K562 (cell line): ENCODE data around the gene GNA15. TPM values are rescaled to one million over a fixed set of nuclear protein-coding genes. Genes with fewer than 3 reads are reported as not detected.

Source experiments
- ATAC-seq: fragments of 200-7000 bp; cut with Tn5 transposase; 3 replicates; pipeline ENCODE4 v1.9.1; 2020; ENCODE audit warnings: moderate library complexity
- BruUV-seq: library from RNA; stranded (reverse); fragments of 400-500 nt; replicated peaks from 2 replicates; lab custom pipeline; 2021; lab: Mats Ljungman, UMichigan
- CTCF ChIA-PET: fragments of 300-600 bp; formaldehyde crosslinking; extraction: SDS; loops from one replicate; lab custom pipeline; 2021; ENCODE audit warnings: low intra/inter-chr PET ratio; lab: Yijun Ruan, JAX
- POLR2A ChIA-PET: fragments of 300-600, 350-650 bp; sonication (Branson Sonifier 250); formaldehyde crosslinking; extraction: SDS; loops from one replicate; lab custom pipeline; 2021; ENCODE audit warnings: antibody characterized with exemption, inconsistent platforms; lab: Yijun Ruan, JAX
- DNase-seq, 4 experiments: peaks; one replicate each; pipeline versions ENCODE4 v3.0.0 to v3.0.0-alpha.2; 2011 to 2018; ENCODE audit warnings: low spot score in 3 of 4, mixed read lengths in 3 of 4; ENCODE audit errors: extremely low read depth in 1 of 4
- FAIRE-seq: peaks from 2 replicates; lab custom pipeline; 2011; peaks lifted over from hg19 to GRCh38; lab: Jason Lieb, UNC
- H2AFZ ChIP-seq: 2 replicates; pipeline ENCODE4 v1.6.0; 2011; ENCODE audit warnings: low read depth, low read length, control low read depth, inconsistent platforms
- H3K27ac ChIP-seq: fragments of 200-600 bp; 3 replicates; pipeline ENCODE4 v1.8.0; 2011; ENCODE audit warnings: low read depth, mild to moderate bottlenecking, control low read depth, inconsistent platforms, low read length, moderate library complexity, mixed read lengths; ENCODE audit errors: extremely low read depth
- H3K27me3 ChIP-seq, 2 experiments: fragments of 300-600 bp in 1 of 2; 2 replicates in 1 of 2; 3 replicates in 1 of 2; pipeline versions ENCODE4 v1.6.0 to v1.8.0; 2011; ENCODE audit warnings: inconsistent platforms in 2 of 2, low read length in 2 of 2, mild to moderate bottlenecking in 1 of 2, mixed read lengths in 1 of 2, moderate library complexity in 1 of 2; ENCODE audit not compliant: control insufficient read depth in 2 of 2, insufficient read depth in 2 of 2
- H3K36me3 ChIP-seq: fragments of 300-600 bp; 3 replicates; pipeline ENCODE4 v1.8.0; 2011; ENCODE audit warnings: mild to moderate bottlenecking, low read length, inconsistent platforms; ENCODE audit not compliant: control insufficient read depth, insufficient read depth
- H3K4me1 ChIP-seq, 2 experiments: fragments of 200-600 bp in 1 of 2; replicated peaks in 1 of 2; 2 replicates in 1 of 2; 3 replicates in 1 of 2; pipeline versions ENCODE4 v1.5.1 to v1.8.0; 2011; ENCODE audit warnings: inconsistent platforms in 2 of 2, low read length in 2 of 2, mild to moderate bottlenecking in 1 of 2, mixed read lengths in 1 of 2, moderate library complexity in 1 of 2; ENCODE audit not compliant: control insufficient read depth in 2 of 2, insufficient read depth in 2 of 2
- H3K4me2 ChIP-seq: 2 replicates; pipeline ENCODE4 v1.6.1; 2011; ENCODE audit warnings: low read length, control low read depth, inconsistent platforms, mixed read lengths; ENCODE audit not compliant: insufficient read depth
- H3K4me3 ChIP-seq: fragments of 200-600 bp; sonication (generic), shearing (Covaris generic); 2 replicates; pipeline ENCODE4 v1.5.1; 2016; ENCODE audit warnings: control low read depth, inconsistent platforms
- H3K79me2 ChIP-seq: fragments of 200-600 bp; 3 replicates; pipeline ENCODE4 v1.8.0; 2011; ENCODE audit warnings: low read length, inconsistent platforms; ENCODE audit not compliant: control insufficient read depth, insufficient read depth
- H3K9ac ChIP-seq, 2 experiments: 2 replicates each; pipeline versions ENCODE4 v1.6.0 to v1.6.1; 2011; ENCODE audit warnings: low read depth in 2 of 2, low read length in 2 of 2, control low read depth in 1 of 2, inconsistent platforms in 1 of 2, mild to moderate bottlenecking in 1 of 2, mixed read lengths in 1 of 2; ENCODE audit not compliant: insufficient read depth in 1 of 2
- H3K9me1 ChIP-seq: one replicate; pipeline ENCODE4 v1.6.0; 2011; ENCODE audit warnings: inconsistent platforms, mild to moderate bottlenecking, low read length, moderate library complexity; ENCODE audit not compliant: control insufficient read depth, insufficient read depth
- H3K9me3 ChIP-seq: replicated peaks from 2 replicates; pipeline ENCODE4 v1.5.1; 2011; ENCODE audit warnings: low read depth, low read length, inconsistent platforms; ENCODE audit not compliant: control insufficient read depth, insufficient read depth
- H4K20me1 ChIP-seq: replicated peaks from 2 replicates; pipeline ENCODE4 v1.6.1; 2011; ENCODE audit warnings: low read length, inconsistent platforms, mixed read lengths; ENCODE audit not compliant: control insufficient read depth, insufficient read depth
- HIVEP1 ChIP-seq: fragments of 250-450 bp; sonication (Bioruptor Pico); IDR thresholded peaks from 2 replicates; pipeline ENCODE4 v1.4.0; 2020; ENCODE audit warnings: mild to moderate bottlenecking
- NONO ChIP-seq, 2 experiments: fragments of 200-400 bp in 1 of 2; fragments of 450-650 bp in 1 of 2; formaldehyde crosslinking in 1 of 2; IDR thresholded peaks; 2 replicates each; pipeline ENCODE4 v1.6.1; 2017; ENCODE audit warnings: low read depth in 2 of 2, mild to moderate bottlenecking in 2 of 2, moderate library complexity in 2 of 2, low read length in 1 of 2
- RBFOX2 ChIP-seq: fragments of 200-400 bp; formaldehyde crosslinking; IDR thresholded peaks from 2 replicates; pipeline ENCODE4 v1.6.1; 2017; ENCODE audit warnings: low read depth, mild to moderate bottlenecking, low read length, moderate library complexity
- WGBS: fragments of 100-300 bp; shearing (Covaris generic); methylation state at CpG from one replicate; pipeline ENCODE4 v1.1.6; 2016; ENCODE audit warnings: low coverage, mixed read lengths; ENCODE audit not compliant: insufficient coverage; ENCODE audit errors: missing lambda C conversion rate; 5-methylcytosine and 5-hydroxymethylcytosine counted together
- in situ Hi-C: fragments of 300-500 bp; cut with MboI; formaldehyde crosslinking; loops from 4 replicates; pipeline ENCODE4 v1.15.0; 2018; ENCODE audit warnings: inconsistent platforms, mixed read lengths
- intact Hi-C: fragments of 100-400 bp; cut with micrococcal nuclease; formaldehyde crosslinking; loops from 2 replicates; pipeline ENCODE4 v1.14.2; 2022
- polyA plus RNA-seq, 8 experiments: library from polyadenylated mRNA; depleted of rRNA in 4 of 8; stranded (reverse) in 5 of 8; unstranded in 3 of 8; fragments of >200 nt; fragmentation: Nextera tagmentation in 2 of 8; fragmentation: Illumina TruSeq in 1 of 8; extraction: Ambion mirVana in 2 of 8; extraction: Trizol in 1 of 8; gene quantifications; 2 replicates each; pipeline versions ENCODE4 v1.2.1 to v1.2.3, GENCODE V29; 2011 to 2014; ENCODE audit warnings: inconsistent platforms in 1 of 8, missing spikeins in 1 of 8
- total RNA-seq, 7 experiments: library from RNA; depleted of rRNA in 6 of 7; stranded (reverse); fragments of >200 nt in 6 of 7; fragmentation: Illumina TruSeq in 2 of 7; extraction: Trizol in 2 of 7; gene quantifications; 2 replicates each; pipeline versions ENCODE4 v1.2.1 to v1.2.3, GENCODE V29; 2011 to 2021; ENCODE audit warnings: low replicate concordance in 1 of 7

The GNA15 gene
- total and polyA plus RNA-seq, 9 of the 15 experiments (the other 6 are each of a cell fraction or from before 2014, with no cell fraction given): 0.03 to 0.24 (median 0.11) TPM; not detected in 1

- WGBS: 93% methylated on average over 22 of the region's 35 CpGs
- no peak for TF ChIP-seq HIVEP1 (CRISPR knock-in tag)
- no peak for TF ChIP-seq NONO (IDR thresholded peaks at IDR 0.05; ENCODE audit: low read depth in 2 of 2, low read length in 1 of 2)
- 0 out of 2 replicates have a peak, but pooled peaks have one; percentile 3 for TF ChIP-seq RBFOX2
- in situ Hi-C loops (no loop called here), intact Hi-C loops (no loop called here)
- DNase-seq (no peak), FAIRE-seq (no peak), ATAC-seq (no peak)
- peaks cover 0 to 54% of the 10 kb centered on the region in 2 experiments; a peak in 2 of 5 replicates for H3K4me1 ChIP-seq
- H3K79me2 ChIP-seq: no peaks in the 10 kb centered on the region
- H2AFZ ChIP-seq: no peak overlapping the region
- no TSS peak for BruUV-seq
- H3K4me2 ChIP-seq: no peak overlapping the region
- no peaks in the 10 kb centered on the region for H3K9me1 ChIP-seq
- H3K4me3 ChIP-seq: no peak overlapping the region
- 0 out of 2 replicates have a peak, but pooled peaks cover 2% of the 10 kb centered on the region for H4K20me1 ChIP-seq
- H3K9ac ChIP-seq: no peak overlapping the region; a peak in 1 of 4 replicates
- H3K9me3 ChIP-seq: no peaks in the 10 kb centered on the region
- POLR2A ChIA-PET: interaction anchor here (0.6 to 0.7 kb wide), 2 partner anchors 9 to 71 kb away, joined by 3 to 4 read pairs; no protein-coding TSS in a partner anchor
- no peak overlapping the region for H3K27ac ChIP-seq
- no peaks in the 10 kb centered on the region for H3K27me3 ChIP-seq
- peaks cover 83% of the 10 kb centered on the region; the same call in 2 of the 3 replicates for H3K36me3 ChIP-seq
- CTCF ChIA-PET: no interaction called here
These were observed 68.9 kb downstream of the GNA15 start for GRCh38 chr19:3204646-3205275.
